AML-193 (cell line): ENCODE data around the gene AQP12A.
"Not testable (repeated sequence)": the region's sequence is repeated elsewhere in the genome, so short reads cannot be mapped to it uniquely, and the experiment has no call there.

Experiments used
- DNase-seq, 2 experiments: peaks; one replicate each; lab custom pipeline; 2025; lab: John Stamatoyannopoulos, UW

Gene AQP12A

GRCh38 chr2:240691631-240692420 lies at the start of gene AQP12A:
AQP12A (plus strand) TSS chr2:240691866; CDS start chr2:240691914, 48 bp downstream.
- DNase-seq, result not testable (repeated sequence)

GRCh38 chr2:240642061-240642805 lies 49.4 kb upstream of the AQP12A start:
- DNase-seq, result no peak

- no peak for DNase-seq
These were observed 48.9 kb upstream of the AQP12A start for GRCh38 chr2:240642806-240643092.

- DNase-seq, result no peak
These were observed 48.4 kb upstream of the AQP12A start for GRCh38 chr2:240643093-240643810.

GRCh38 chr2:240643811-240644150 lies 47.9 kb upstream of the AQP12A start:
- DNase-seq, result no peak

GRCh38 chr2:240644171-240644651 lies 47.5 kb upstream of the AQP12A start:
- no peak for DNase-seq

- DNase-seq, result no peak
These were observed 46.8 kb upstream of the AQP12A start for GRCh38 chr2:240644859-240645301.

GRCh38 chr2:240645346-240645745 lies 46.3 kb upstream of the AQP12A start:
- no peak for DNase-seq

- no peak for DNase-seq
These were observed 45.9 kb upstream of the AQP12A start for GRCh38 chr2:240645801-240646175.

- no peak for DNase-seq
These were observed 45.3 kb upstream of the AQP12A start for GRCh38 chr2:240646176-240646899.

GRCh38 chr2:240646900-240647502 lies 44.7 kb upstream of the AQP12A start:
- DNase-seq, result no peak

- no peak for DNase-seq
These were observed 44.0 kb upstream of the AQP12A start for GRCh38 chr2:240647503-240648154.

- DNase-seq, result no peak
These were observed 43.5 kb upstream of the AQP12A start for GRCh38 chr2:240648155-240648649.

GRCh38 chr2:240648650-240649275 lies 42.9 kb upstream of the AQP12A start:
- DNase-seq, result no peak

GRCh38 chr2:240649331-240649730 lies 42.3 kb upstream of the AQP12A start:
- DNase-seq, result no peak

- no peak for DNase-seq
These were observed 41.3 kb upstream of the AQP12A start for GRCh38 chr2:240650254-240650965.

- DNase-seq, result no peak
These were observed 40.5 kb upstream of the AQP12A start for GRCh38 chr2:240651185-240651584.

- peak; percentile 6 to 18 for DNase-seq
These were observed 35.5 kb upstream of the AQP12A start for GRCh38 chr2:240655931-240656886.

GRCh38 chr2:240659883-240660282 lies 31.8 kb upstream of the AQP12A start:
- not testable (repeated sequence) for DNase-seq
